RKO (cell line): ENCODE data around the gene IRS1.

Source experiments
- DNase-seq: peaks from one replicate; pipeline ENCODE4 v3.0.0-alpha.2; 2016; ENCODE audit warnings: low spot score

IRS1 gene

DNA sequence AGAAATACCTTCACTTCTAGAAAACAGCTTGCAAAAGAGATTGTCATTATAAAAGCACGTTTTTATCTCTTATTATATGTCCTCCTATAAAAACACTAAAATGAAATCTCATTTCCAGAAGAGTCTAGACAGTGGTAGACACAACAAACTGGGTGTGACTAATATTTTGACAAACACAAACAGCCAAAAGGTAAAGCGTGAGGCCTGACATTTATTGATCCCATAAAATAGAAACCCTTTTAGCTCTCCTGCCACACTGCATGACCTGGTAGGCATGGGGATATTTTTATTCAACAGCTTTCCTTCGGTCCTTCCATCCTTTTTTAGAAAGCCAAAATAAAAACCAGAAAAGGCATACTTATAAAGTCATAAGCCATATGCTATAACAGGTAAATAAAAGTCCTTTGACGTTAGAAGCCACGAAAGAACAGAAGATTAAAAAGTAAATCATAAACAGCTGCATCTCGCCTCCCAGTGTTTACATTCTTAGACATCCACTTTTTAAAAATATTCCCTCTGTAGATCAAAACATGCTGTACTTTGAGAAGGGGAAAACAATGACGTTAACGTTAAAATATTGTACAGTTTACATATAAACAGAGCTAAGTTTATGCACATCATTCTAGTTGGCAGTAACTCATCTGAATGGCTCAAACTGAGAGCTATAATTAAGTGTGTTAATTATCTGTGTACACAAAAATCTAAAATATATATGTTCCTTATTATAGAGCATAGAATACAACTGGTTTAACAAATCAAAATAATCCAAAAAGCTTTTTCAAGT is 44.6 kb downstream of the IRS1 start:
- no peak for DNase-seq

GRCh38 chr2:226752887-226753286 is 46.7 kb downstream of the IRS1 start:
- DNase-seq: no peak

GRCh38 chr2:226747288-226747687 is 52.3 kb downstream of the IRS1 start:
- no peak for DNase-seq

- no peak for DNase-seq
Measured at GRCh38 chr2:226746196-226746800, 53.3 kb downstream of the IRS1 start.

DNA sequence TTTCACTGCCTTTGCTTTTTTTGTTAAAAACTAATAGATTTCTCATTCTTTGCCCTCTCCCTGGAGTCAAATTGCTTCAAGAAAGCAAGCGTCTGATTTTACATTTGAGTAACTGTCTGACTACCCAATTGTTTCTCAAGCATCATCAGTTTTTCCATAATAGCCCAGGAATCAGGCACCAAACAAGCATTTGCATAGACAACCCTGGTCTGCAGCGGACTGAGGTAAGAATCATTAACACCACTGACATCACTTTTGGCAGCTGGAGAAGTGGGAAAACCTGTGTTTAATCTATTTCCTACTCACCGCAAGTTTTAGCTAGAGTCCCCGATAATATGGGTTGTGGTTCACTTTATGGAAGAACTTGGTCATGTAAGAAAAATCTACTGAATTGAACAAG is 55.7 kb downstream of the IRS1 start:
- DNase-seq: no peak

- DNase-seq: no peak
Measured at GRCh38 chr2:226742347-226742746, 57.3 kb downstream of the IRS1 start.

- no peak for DNase-seq
Measured at GRCh38 chr2:226740039-226740648, 59.5 kb downstream of the IRS1 start.

GRCh38 chr2:226739545-226740030 is 60.0 kb downstream of the IRS1 start:
- no peak for DNase-seq

DNA sequence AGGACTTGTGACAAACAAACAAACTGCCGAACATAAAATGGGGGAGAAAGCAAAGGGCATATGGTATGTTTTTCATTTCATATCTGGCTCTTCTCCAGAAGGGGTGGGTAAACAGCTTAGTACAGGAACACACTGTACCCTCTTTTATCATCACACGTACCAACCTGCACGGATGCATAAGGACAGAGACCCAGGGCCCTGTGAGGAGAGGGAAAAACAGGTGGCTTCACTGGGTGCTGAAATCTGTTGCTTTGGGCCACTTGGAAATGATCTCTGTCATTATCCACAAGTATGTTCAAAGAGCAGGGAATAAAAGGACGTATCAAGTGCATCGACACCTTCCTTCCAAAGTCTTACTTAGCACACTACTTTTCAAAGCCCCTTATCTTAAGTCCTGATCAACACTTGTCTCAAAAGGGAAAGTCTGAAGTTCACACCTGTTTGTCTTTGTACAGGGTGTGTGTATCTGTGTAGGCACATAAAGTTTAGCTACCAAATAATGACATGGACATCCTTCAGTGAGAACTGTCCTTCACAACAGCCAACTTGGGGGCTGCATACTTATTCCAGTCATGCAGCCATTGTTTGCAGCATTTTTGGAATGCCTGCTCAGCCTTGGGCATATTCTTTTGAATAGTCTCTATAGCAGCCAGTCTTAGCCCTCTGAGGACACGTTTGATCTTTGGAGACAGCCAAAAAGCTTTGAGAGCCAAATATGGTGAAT is 60.6 kb downstream of the IRS1 start:
- no peak for DNase-seq

DNA sequence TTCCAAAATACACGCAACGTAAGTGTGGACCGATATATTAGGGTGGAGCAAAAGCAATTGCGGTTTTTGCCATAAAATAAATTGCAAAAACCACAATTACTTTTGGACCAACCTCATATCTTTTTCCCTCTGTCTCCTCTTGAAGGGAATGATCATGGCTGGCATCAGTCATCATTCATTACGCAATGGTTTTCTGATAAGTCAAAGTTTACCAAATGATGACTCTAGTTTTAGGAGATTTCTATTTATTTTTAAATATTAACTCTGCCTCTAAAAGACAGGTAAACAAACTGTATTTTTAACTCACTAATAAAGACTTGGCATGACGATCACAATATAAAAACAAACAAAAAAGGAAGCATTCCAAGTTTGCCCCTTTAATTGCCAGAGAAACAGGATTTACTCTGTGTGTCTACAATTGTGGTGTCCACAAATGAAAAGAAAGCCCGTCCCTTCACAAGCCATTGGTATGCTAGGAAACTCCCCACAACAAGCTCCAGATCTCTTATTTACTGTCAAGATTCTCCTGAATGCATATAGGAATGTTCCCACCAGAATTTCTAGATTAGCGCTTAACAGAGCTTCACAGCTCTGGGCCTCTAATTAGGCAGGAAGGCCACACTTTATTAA is 61.3 kb downstream of the IRS1 start:
- no peak for DNase-seq

GRCh38 chr2:226736382-226736781 is 63.2 kb downstream of the IRS1 start:
- DNase-seq: no peak

DNA sequence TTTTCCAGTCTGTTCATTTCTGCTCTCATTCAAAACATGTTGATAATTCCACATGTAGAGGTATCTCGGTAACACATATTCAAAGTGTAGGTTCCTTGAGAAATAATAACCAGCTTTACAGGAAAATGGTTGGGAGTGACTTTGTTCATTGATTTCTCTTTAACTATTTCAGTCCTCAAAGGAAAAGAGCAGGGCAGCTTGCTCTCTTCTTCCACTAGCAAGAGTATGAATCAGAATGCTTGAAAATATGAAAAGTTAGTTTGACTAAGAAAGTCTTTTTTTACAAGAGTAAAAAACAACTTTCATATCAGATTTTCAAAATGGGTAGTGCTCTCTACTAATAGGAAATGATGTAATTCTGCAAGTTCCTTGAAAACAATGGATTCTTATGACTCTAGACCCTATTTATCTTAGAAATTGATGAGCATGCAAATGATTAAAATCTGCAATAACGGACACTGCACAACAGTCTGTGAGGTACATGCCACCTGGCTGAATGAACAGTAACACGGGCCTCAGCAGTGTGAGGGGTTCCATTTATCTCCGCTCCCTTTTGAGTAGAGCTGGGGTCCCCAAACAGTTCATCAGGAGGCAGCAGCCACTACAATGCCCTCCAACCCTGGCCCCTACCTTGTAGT is 65.6 kb downstream of the IRS1 start:
- DNase-seq: no peak

DNA sequence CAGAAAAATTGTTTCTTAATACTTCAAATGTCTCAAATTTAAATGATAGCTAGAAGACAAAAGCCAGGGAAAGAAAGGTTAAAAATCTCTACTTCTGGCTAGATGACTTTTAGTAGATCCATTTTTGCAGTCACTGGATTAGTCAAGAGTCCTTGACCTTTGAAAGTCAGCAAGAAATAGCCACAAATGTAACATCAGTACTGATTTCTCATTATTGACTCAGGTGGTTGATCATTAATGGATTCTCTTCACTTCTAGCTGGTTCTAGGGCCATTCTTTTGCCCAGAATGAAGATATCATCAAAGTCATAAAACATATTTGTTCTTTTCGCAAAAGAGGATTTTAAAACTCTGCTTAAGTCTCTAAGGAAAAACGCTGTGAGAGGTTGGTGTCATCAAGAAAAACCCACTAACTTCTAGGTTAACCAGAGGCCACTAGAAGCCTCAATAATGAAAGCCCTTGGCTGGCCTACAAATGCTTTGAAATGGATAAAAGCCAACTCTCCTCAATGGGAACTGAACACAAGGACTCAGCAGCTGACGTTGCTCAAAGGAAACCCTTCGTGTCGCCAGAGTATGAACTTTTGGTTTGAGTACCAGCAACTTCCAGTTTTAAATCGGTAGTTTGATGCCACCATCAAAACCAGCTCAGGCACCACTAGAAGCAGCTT is 66.3 kb downstream of the IRS1 start:
- DNase-seq: no peak

- DNase-seq: no peak
Measured at GRCh38 chr2:226732478-226733188, 67.0 kb downstream of the IRS1 start.

GRCh38 chr2:226730481-226730880 is 69.1 kb downstream of the IRS1 start:
- no peak for DNase-seq

GRCh38 chr2:226728996-226729395 is 70.6 kb downstream of the IRS1 start:
- DNase-seq: no peak

DNA sequence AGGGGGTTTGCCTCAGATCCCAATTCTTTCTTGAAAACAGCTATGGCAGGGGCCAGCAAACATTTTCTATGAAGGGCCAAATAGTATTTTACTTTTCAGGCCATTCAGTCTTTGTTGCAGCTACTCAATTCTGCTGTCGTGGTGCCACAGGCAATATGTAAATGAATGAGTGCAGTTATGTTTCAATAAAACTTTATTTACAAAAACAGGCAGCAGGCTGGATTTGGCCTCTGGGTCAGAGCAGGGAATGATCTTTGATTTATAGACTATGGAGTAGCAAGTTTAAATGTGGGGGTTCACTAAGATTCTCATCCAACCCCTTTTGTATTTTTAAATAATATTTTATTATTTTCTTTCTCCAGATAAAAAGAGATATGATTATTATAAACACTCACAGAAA is 72.4 kb downstream of the IRS1 start:
- no peak for DNase-seq

- DNase-seq: no peak
Measured at GRCh38 chr2:226726546-226726945, 73.1 kb downstream of the IRS1 start.

- no peak for DNase-seq
Measured at GRCh38 chr2:226725126-226725860, 74.3 kb downstream of the IRS1 start.

- no peak for DNase-seq
Measured at GRCh38 chr2:226721541-226721940, 78.1 kb downstream of the IRS1 start.
